ENCODE results near the gene FZD8. TPM values are rescaled to one million over a fixed set of nuclear protein-coding genes. Genes with fewer than 3 reads are reported as not detected.

The FZD8 gene
- total and polyA plus RNA-seq, 2 experiments from 2014 or later: 0.47 to 8.7 TPM

DNA sequence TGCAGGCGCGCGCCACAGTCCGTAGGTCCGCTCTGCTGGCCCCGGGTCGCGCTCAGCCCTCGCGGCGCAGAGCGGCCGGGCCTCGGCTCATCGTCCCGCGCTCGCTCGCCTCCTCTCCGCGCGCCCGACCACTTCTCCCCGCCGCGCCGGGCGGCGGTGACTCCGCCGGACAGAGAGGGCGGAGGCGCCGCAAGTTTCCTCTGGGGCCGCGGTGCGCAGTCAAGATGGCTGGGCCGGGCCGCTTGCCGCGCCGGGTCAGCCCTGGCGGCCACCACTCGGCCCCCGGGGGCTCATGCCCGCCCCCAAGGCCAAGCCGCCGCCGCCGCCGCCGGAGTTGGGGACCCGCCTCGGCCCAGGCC is 441 bp downstream of the FZD8 start:
- peak; percentile 1; the same call in 2 of the 3 replicates for ATAC-seq
- H3K27ac ChIP-seq (ENCODE audit: low read depth): no peak overlapping the region
- peak overlapping the region; percentile 71 for H3K4me3 ChIP-seq
- DNase-seq (ENCODE audit: low spot score): peak; percentile 54
- Mint-ChIP-seq H3K27ac (no peak overlapping the region), H3K9me3 (peaks cover 4% of the 10 kb centered on the region), H3K27me3 (ENCODE audit: insufficient read depth, low read depth, poor library complexity) (peaks cover 38% of the 10 kb centered on the region), H3K4me1 (peaks cover 31% of the 10 kb centered on the region), H3K36me3 (ENCODE audit: low read depth) (peaks cover 3% of the 10 kb centered on the region; the same call in 1 of the 3 replicates), H3K4me3 (peak overlapping the region; percentile 74; the same call in 2 of the 3 replicates)
- H4K20me1 ChIP-seq (replicated peaks; ENCODE audit: insufficient read depth): no peaks in the 10 kb centered on the region
- peaks cover 14% of the 10 kb centered on the region for H3K4me1 ChIP-seq (ENCODE audit: insufficient read depth)
- H3K27me3 ChIP-seq (ENCODE audit: insufficient read depth): peaks cover 55% of the 10 kb centered on the region
- H3K4me2 ChIP-seq: peak overlapping the region; percentile 96
- H2AFZ ChIP-seq: no peak overlapping the region
- no peaks in the 10 kb centered on the region for H3K36me3 ChIP-seq (ENCODE audit: insufficient read depth)
- no peaks in the 10 kb centered on the region for H3K79me2 ChIP-seq (replicated peaks; ENCODE audit: insufficient read depth)
- H3K9me2 ChIP-seq (ENCODE audit: insufficient read depth): no peaks in the 10 kb centered on the region
- H3F3A ChIP-seq (replicated peaks; ENCODE audit: low read depth): 0 out of 2 replicates have a peak, but pooled peaks cover 16% of the 10 kb centered on the region
- TF ChIP-seq STAT1 (IDR thresholded peaks at IDR 0.05; ENCODE audit: unreplicated experiment): no peak
- TF ChIP-seq, protein P1, sequence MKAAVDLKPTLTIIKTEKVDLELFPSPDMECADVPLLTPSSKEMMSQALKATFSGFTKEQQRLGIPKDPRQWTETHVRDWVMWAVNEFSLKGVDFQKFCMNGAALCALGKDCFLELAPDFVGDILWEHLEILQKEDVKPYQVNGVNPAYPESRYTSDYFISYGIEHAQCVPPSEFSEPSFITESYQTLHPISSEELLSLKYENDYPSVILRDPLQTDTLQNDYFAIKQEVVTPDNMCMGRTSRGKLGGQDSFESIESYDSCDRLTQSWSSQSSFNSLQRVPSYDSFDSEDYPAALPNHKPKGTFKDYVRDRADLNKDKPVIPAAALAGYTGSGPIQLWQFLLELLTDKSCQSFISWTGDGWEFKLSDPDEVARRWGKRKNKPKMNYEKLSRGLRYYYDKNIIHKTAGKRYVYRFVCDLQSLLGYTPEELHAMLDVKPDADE (IDR thresholded peaks at IDR 0.05): no peak
- no peak for TF ChIP-seq CREB1 (CRISPR knock-in tag; IDR thresholded peaks at IDR 0.05; ENCODE audit: low read depth)
- no peak for TF ChIP-seq NANOG (IDR thresholded peaks at IDR 0.05; ENCODE audit: borderline replicate concordance)
- TF ChIP-seq, protein P2, sequence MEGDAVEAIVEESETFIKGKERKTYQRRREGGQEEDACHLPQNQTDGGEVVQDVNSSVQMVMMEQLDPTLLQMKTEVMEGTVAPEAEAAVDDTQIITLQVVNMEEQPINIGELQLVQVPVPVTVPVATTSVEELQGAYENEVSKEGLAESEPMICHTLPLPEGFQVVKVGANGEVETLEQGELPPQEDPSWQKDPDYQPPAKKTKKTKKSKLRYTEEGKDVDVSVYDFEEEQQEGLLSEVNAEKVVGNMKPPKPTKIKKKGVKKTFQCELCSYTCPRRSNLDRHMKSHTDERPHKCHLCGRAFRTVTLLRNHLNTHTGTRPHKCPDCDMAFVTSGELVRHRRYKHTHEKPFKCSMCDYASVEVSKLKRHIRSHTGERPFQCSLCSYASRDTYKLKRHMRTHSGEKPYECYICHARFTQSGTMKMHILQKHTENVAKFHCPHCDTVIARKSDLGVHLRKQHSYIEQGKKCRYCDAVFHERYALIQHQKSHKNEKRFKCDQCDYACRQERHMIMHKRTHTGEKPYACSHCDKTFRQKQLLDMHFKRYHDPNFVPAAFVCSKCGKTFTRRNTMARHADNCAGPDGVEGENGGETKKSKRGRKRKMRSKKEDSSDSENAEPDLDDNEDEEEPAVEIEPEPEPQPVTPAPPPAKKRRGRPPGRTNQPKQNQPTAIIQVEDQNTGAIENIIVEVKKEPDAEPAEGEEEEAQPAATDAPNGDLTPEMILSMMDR (conservative IDR thresholded peaks at IDR 0.05; ENCODE audit: low read depth in 2 of 2): no peak
- TF ChIP-seq ZNF331 (CRISPR knock-in tag; IDR thresholded peaks at IDR 0.05; ENCODE audit: low read depth): no peak
- no peak for TF ChIP-seq JUNB (IDR thresholded peaks at IDR 0.05; ENCODE audit: unreplicated experiment)
- TF ChIP-seq POLR2AphosphoS5 (IDR thresholded peaks at IDR 0.05; ENCODE audit: low read depth): no peak
- no peak for TF ChIP-seq EZH2 (IDR thresholded peaks at IDR 0.05; ENCODE audit: low read depth, unreplicated experiment)
- TF ChIP-seq REST (IDR thresholded peaks at IDR 0.05; ENCODE audit: unreplicated experiment): no peak
- no peak for TF ChIP-seq EZH2phosphoT487 (IDR thresholded peaks at IDR 0.05; ENCODE audit: unreplicated experiment)
- no peak for TF ChIP-seq ZNF462 (CRISPR knock-in tag; IDR thresholded peaks at IDR 0.05)
- TF ChIP-seq ZNF114 (CRISPR knock-in tag; IDR thresholded peaks at IDR 0.05): no peak

All from GM23338 (cell line).